Measurements from ENCODE around the gene NRXN3.

Gene NRXN3

GRCh38 chr14:79161571-79161970, 991.4 kb downstream of the NRXN3 start:
- Histone ChIP-seq H3K4me2 (no peak overlapping the region), H3K9ac (no peak overlapping the region), H3K27ac (no peak overlapping the region), H3K4me3 (no peak overlapping the region), H3K36me3 (no peaks in the 10 kb centered on the region), H3K4me1 (no peaks in the 10 kb centered on the region), H4K20me1 (no peaks in the 10 kb centered on the region), H3K9me3 (replicated peaks in 1 of 11) (no peaks in the 10 kb centered on the region), H3K27me3 (no peaks in the 10 kb centered on the region)
- no peak for TF ChIP-seq Cebpa-rat (IDR thresholded peaks at IDR 0.05)

GRCh38 chr14:79162833-79163232, 992.7 kb downstream of the NRXN3 start:
- Histone ChIP-seq H3K4me3 (no peak overlapping the region), H3K4me2 (no peak overlapping the region), H3K9ac (no peak overlapping the region), H3K27ac (no peak overlapping the region), H3K9me3 (replicated peaks in 1 of 11) (no peaks in the 10 kb centered on the region), H3K27me3 (no peaks in the 10 kb centered on the region), H4K20me1 (no peaks in the 10 kb centered on the region), H3K36me3 (no peaks in the 10 kb centered on the region), H3K4me1 (no peaks in the 10 kb centered on the region)
- no peak for TF ChIP-seq Cebpa-rat (IDR thresholded peaks at IDR 0.05)

GRCh38 chr14:79165471-79166090, 995.4 kb downstream of the NRXN3 start:
- Histone ChIP-seq H3K9ac (no peak overlapping the region), H4K20me1 (no peaks in the 10 kb centered on the region), H3K27me3 (no peaks in the 10 kb centered on the region), H3K4me3 (no peak overlapping the region), H3K9me3 (replicated peaks in 1 of 11) (no peaks in the 10 kb centered on the region), H3K27ac (no peak overlapping the region), H3K4me2 (no peak overlapping the region), H3K36me3 (no peaks in the 10 kb centered on the region), H3K4me1 (no peaks in the 10 kb centered on the region)
- no peak for TF ChIP-seq Cebpa-rat (IDR thresholded peaks at IDR 0.05)

- H3K4me1 ChIP-seq = no peaks in the 10 kb centered on the region
- H4K20me1 ChIP-seq = no peaks in the 10 kb centered on the region
- no peak for TF ChIP-seq Cebpa-rat (IDR thresholded peaks at IDR 0.05)
- no peak overlapping the region for H3K9ac ChIP-seq
- H3K4me2 ChIP-seq = no peak overlapping the region
- no peaks in the 10 kb centered on the region for H3K36me3 ChIP-seq
- H3K4me3 ChIP-seq = no peak overlapping the region
- no peaks in the 10 kb centered on the region for H3K9me3 ChIP-seq (replicated peaks in 1 of 11)
- H3K27me3 ChIP-seq = no peaks in the 10 kb centered on the region
- no peak overlapping the region for H3K27ac ChIP-seq
Observed at GRCh38 chr14:79166171-79166570, 996.0 kb downstream of the NRXN3 start.

GRCh38 chr14:79167957-79168356, 997.8 kb downstream of the NRXN3 start:
- no peak overlapping the region for H3K9ac ChIP-seq
- no peaks in the 10 kb centered on the region for H3K4me1 ChIP-seq
- H3K4me3 ChIP-seq = no peak overlapping the region
- H3K27me3 ChIP-seq = no peaks in the 10 kb centered on the region
- no peak overlapping the region for H3K4me2 ChIP-seq
- no peak overlapping the region for H3K27ac ChIP-seq
- TF ChIP-seq Cebpa-rat (IDR thresholded peaks at IDR 0.05) = no peak
- H3K9me3 ChIP-seq (replicated peaks in 1 of 11) = no peaks in the 10 kb centered on the region
- H4K20me1 ChIP-seq = no peaks in the 10 kb centered on the region
- no peaks in the 10 kb centered on the region for H3K36me3 ChIP-seq

GRCh38 chr14:79175671-79176070, 1005.5 kb downstream of the NRXN3 start:
- no peaks in the 10 kb centered on the region for H3K9me3 ChIP-seq (replicated peaks in 1 of 11)

GRCh38 chr14:79177106-79177505, 1006.9 kb downstream of the NRXN3 start:
- no peak overlapping the region for H3K4me2 ChIP-seq
- no peak overlapping the region for H3K9ac ChIP-seq
- no peak overlapping the region for H3K27ac ChIP-seq
- H3K36me3 ChIP-seq = no peaks in the 10 kb centered on the region
- H3K4me3 ChIP-seq = no peak overlapping the region
- no peak for TF ChIP-seq Cebpa-rat (IDR thresholded peaks at IDR 0.05)
- H3K4me1 ChIP-seq = no peaks in the 10 kb centered on the region
- H3K9me3 ChIP-seq (replicated peaks in 1 of 11) = no peaks in the 10 kb centered on the region
- H4K20me1 ChIP-seq = no peaks in the 10 kb centered on the region
- no peaks in the 10 kb centered on the region for H3K27me3 ChIP-seq

More at GRCh38 chr14:79175671-79176070, 1005.5 kb downstream of the NRXN3 start:
- Histone ChIP-seq H3K27ac (no peak overlapping the region), H3K4me3 (no peak overlapping the region), H3K27me3 (no peaks in the 10 kb centered on the region), H3K9ac (no peak overlapping the region), H3K4me2 (no peak overlapping the region), H3K36me3 (no peaks in the 10 kb centered on the region), H4K20me1 (no peaks in the 10 kb centered on the region), H3K4me1 (no peaks in the 10 kb centered on the region)
- TF ChIP-seq Cebpa-rat (IDR thresholded peaks at IDR 0.05) = no peak

- Histone ChIP-seq H3K4me2 (no peak overlapping the region), H3K27me3 (no peaks in the 10 kb centered on the region), H3K36me3 (no peaks in the 10 kb centered on the region), H3K9me3 (replicated peaks in 1 of 11) (no peaks in the 10 kb centered on the region), H3K9ac (no peak overlapping the region), H3K4me3 (no peak overlapping the region), H4K20me1 (no peaks in the 10 kb centered on the region; a peak in 1 of 22 replicates), H3K4me1 (no peaks in the 10 kb centered on the region), H3K27ac (no peak overlapping the region)
- no peak for TF ChIP-seq Cebpa-rat (IDR thresholded peaks at IDR 0.05)
Observed at GRCh38 chr14:79178719-79179118, 1008.5 kb downstream of the NRXN3 start.

- Histone ChIP-seq H3K4me2 (no peak overlapping the region), H3K9ac (no peak overlapping the region), H3K27me3 (no peaks in the 10 kb centered on the region), H3K27ac (no peak overlapping the region), H3K9me3 (replicated peaks in 1 of 11) (no peaks in the 10 kb centered on the region), H3K4me1 (no peaks in the 10 kb centered on the region), H3K4me3 (no peak overlapping the region), H3K36me3 (no peaks in the 10 kb centered on the region), H4K20me1 (no peaks in the 10 kb centered on the region; a peak in 1 of 22 replicates)
- no peak for TF ChIP-seq Cebpa-rat (IDR thresholded peaks at IDR 0.05)
Observed at GRCh38 chr14:79179985-79180384, 1009.8 kb downstream of the NRXN3 start.

GRCh38 chr14:79180656-79181055, 1010.5 kb downstream of the NRXN3 start:
- Histone ChIP-seq H3K27me3 (no peaks in the 10 kb centered on the region), H3K4me1 (no peaks in the 10 kb centered on the region), H4K20me1 (no peaks in the 10 kb centered on the region; a peak in 1 of 22 replicates), H3K9me3 (replicated peaks in 1 of 11) (no peaks in the 10 kb centered on the region), H3K27ac (no peak overlapping the region), H3K4me2 (no peak overlapping the region), H3K36me3 (no peaks in the 10 kb centered on the region), H3K9ac (no peak overlapping the region), H3K4me3 (no peak overlapping the region)
- no peak for TF ChIP-seq Cebpa-rat (IDR thresholded peaks at IDR 0.05)

Measured in BLaER1 treated with 17β-estradiol and CSF1 and Interleukin-3, amounts not matched to agents 10 nM and 100 nM (cell line).